SK-N-SH (cell line): ENCODE measurements around the gene KRTAP4-9. TPM values are rescaled to one million over a fixed set of nuclear protein-coding genes. Genes with fewer than 3 reads are reported as not detected.
"Not testable (repeated sequence)": the region's sequence is repeated elsewhere in the genome, so short reads cannot be mapped to it uniquely, and the experiment has no call there.

Experiments
- CTCF ChIA-PET: fragments of 300-600, 350-600 bp; formaldehyde crosslinking; extraction: SDS; loops from one replicate; lab custom pipeline; 2021; lab: Yijun Ruan, JAX
- POLR2A ChIA-PET: fragments of 350-600 bp; sonication (Branson Sonifier 250); formaldehyde crosslinking; extraction: SDS; loops from one replicate; lab custom pipeline; 2020; ENCODE audit warnings: antibody characterized with exemption, inconsistent platforms; lab: Yijun Ruan, JAX
- DNase-seq: peaks from one replicate; pipeline ENCODE4 v3.0.0; 2012
- H2AFZ ChIP-seq: fragments of 200-600 bp; sonication (generic); 2 replicates; pipeline ENCODE4 v1.8.1; 2016; ENCODE audit warnings: antibody characterized with exemption, mild to moderate bottlenecking, low read depth
- H3F3A ChIP-seq: fragments of 200-600 bp; sonication (generic); replicated peaks from 2 replicates; pipeline ENCODE3; 2016; ENCODE audit warnings: antibody characterized with exemption, mild to moderate bottlenecking; ENCODE audit not compliant: insufficient read depth
- H3K27ac ChIP-seq, 2 experiments: fragments of 200-500 bp in 1 of 2; fragments of 200-600 bp in 1 of 2; sonication (Bioruptor generic) in 1 of 2; sonication (generic), shearing (Covaris generic) in 1 of 2; 2 replicates each; pipeline versions ENCODE4 v1.5.1 to v1.6.1; 2014 to 2016; ENCODE audit warnings: low read depth in 2 of 2, inconsistent platforms in 1 of 2, low read length in 1 of 2, mild to moderate bottlenecking in 1 of 2, mixed read lengths in 1 of 2
- H3K27me3 ChIP-seq: fragments of 200-600 bp; sonication (generic), shearing (Covaris generic); 2 replicates; pipeline ENCODE4 v1.6.1; 2016; ENCODE audit warnings: mixed run types; ENCODE audit not compliant: insufficient read depth
- H3K36me3 ChIP-seq, 2 experiments: fragments of 200-500 bp in 1 of 2; fragments of 200-600 bp in 1 of 2; sonication (Bioruptor generic) in 1 of 2; sonication (generic) in 1 of 2; replicated peaks in 1 of 2; 2 replicates each; pipeline versions ENCODE3 to v1.5.1; 2014 to 2016; ENCODE audit warnings: low read length in 1 of 2, mild to moderate bottlenecking in 1 of 2; ENCODE audit not compliant: insufficient read depth in 2 of 2, control insufficient read depth in 1 of 2
- H3K4me1 ChIP-seq, 2 experiments: fragments of 200-500 bp in 1 of 2; fragments of 200-600 bp in 1 of 2; sonication (Bioruptor generic) in 1 of 2; sonication (generic), shearing (Covaris generic) in 1 of 2; 2 replicates each; pipeline versions ENCODE4 v1.5.1 to v1.6.1; 2014 to 2016; ENCODE audit warnings: low read depth in 1 of 2, low read length in 1 of 2, mixed run types in 1 of 2; ENCODE audit not compliant: insufficient read depth in 2 of 2, control insufficient read depth in 1 of 2
- H3K4me2 ChIP-seq: fragments of 200-600 bp; sonication (generic), shearing (Covaris generic); 2 replicates; pipeline ENCODE4 v1.6.1; 2017; ENCODE audit warnings: mixed run types
- H3K4me3 ChIP-seq, 2 experiments: fragments of 200-500 bp in 1 of 2; fragments of 200-600 bp in 1 of 2; sonication (Bioruptor generic) in 1 of 2; sonication (generic), shearing (Covaris generic) in 1 of 2; 2 replicates each; pipeline versions ENCODE4 v1.5.1 to v1.8.1; 2014 to 2016; ENCODE audit warnings: low read depth in 2 of 2, inconsistent platforms in 1 of 2, low read length in 1 of 2, mild to moderate bottlenecking in 1 of 2, mixed read lengths in 1 of 2, moderate library complexity in 1 of 2
- H3K79me2 ChIP-seq: fragments of 200-600 bp; sonication (generic); 2 replicates; pipeline ENCODE4 v1.8.1; 2017; ENCODE audit warnings: mild to moderate bottlenecking; ENCODE audit not compliant: insufficient read depth
- H3K9ac ChIP-seq: fragments of 200-600 bp; sonication (generic); 2 replicates; pipeline ENCODE4 v1.6.1; 2017; ENCODE audit warnings: mixed run types
- H3K9me2 ChIP-seq: fragments of 200-600 bp; sonication (generic); 2 replicates; pipeline ENCODE4 v1.6.1; 2017; ENCODE audit warnings: mixed run types
- H3K9me3 ChIP-seq: fragments of 200-600 bp; sonication (generic); 2 replicates; pipeline ENCODE4 v1.6.1; 2017; ENCODE audit warnings: mixed run types, mild to moderate bottlenecking, moderate library complexity
- H4K20me1 ChIP-seq: fragments of 200-600 bp; sonication (generic); 2 replicates; pipeline ENCODE4 v1.6.1; 2017; ENCODE audit warnings: mild to moderate bottlenecking, mixed run types; ENCODE audit not compliant: insufficient read depth
- ELF1 ChIP-seq: IDR thresholded peaks from 2 replicates; pipeline ENCODE4 v1.4.0; 2012
- EP300 ChIP-seq, 2 experiments: IDR thresholded peaks; 2 replicates each; pipeline versions ENCODE4 v1.4.0 to v1.6.1; 2012; ENCODE audit warnings: borderline replicate concordance in 1 of 2, low read depth in 1 of 2, low read length in 1 of 2
- EZH2phosphoT487 ChIP-seq: fragments of 200-600 bp; sonication (generic); IDR thresholded peaks from 2 replicates; pipeline ENCODE4 v1.6.1; 2017; ENCODE audit warnings: low read depth, mixed run types, mild to moderate bottlenecking, antibody characterized with exemption, moderate library complexity, borderline replicate concordance
- FOSL2 ChIP-seq: IDR thresholded peaks from 2 replicates; pipeline ENCODE4 v1.4.0; 2012; ENCODE audit warnings: low read depth, mild to moderate bottlenecking, moderate library complexity, borderline replicate concordance
- FOXM1 ChIP-seq: IDR thresholded peaks from 2 replicates; pipeline ENCODE4 v1.4.0; 2012; ENCODE audit warnings: low read depth, mild to moderate bottlenecking
- NFIC ChIP-seq: IDR thresholded peaks from 2 replicates; pipeline ENCODE4 v1.4.0; 2012; ENCODE audit warnings: borderline replicate concordance
- RAD21 ChIP-seq: IDR thresholded peaks from 2 replicates; pipeline ENCODE4 v1.6.1; 2012; ENCODE audit warnings: mild to moderate bottlenecking, low read length
- RXRA ChIP-seq: IDR thresholded peaks from 2 replicates; pipeline ENCODE4 v1.4.0; 2012; ENCODE audit warnings: low read depth, mild to moderate bottlenecking, borderline replicate concordance
- SIN3A ChIP-seq: IDR thresholded peaks from 2 replicates; pipeline ENCODE4 v1.6.1; 2012; ENCODE audit warnings: low read depth, mild to moderate bottlenecking, low read length, moderate library complexity, borderline replicate concordance
- YY1 ChIP-seq: IDR thresholded peaks from 2 replicates; pipeline ENCODE4 v1.4.0; 2012; ENCODE audit warnings: low read depth, mild to moderate bottlenecking
- WGBS: methylation state at CpG from one replicate; pipeline ENCODE4 v1.1.6; 2017; ENCODE audit warnings: low lambda C conversion rate; 5-methylcytosine and 5-hydroxymethylcytosine counted together
- polyA plus RNA-seq, 3 experiments: library from polyadenylated mRNA; depleted of rRNA; stranded (reverse); fragments of >200 nt; gene quantifications; 2 replicates each; pipeline ENCODE4 v1.2.3, GENCODE V29; 2012
- TF ChIP-seq, protein P1 (sequence below): fragments of 150-350 bp; IDR thresholded peaks from 2 replicates; pipeline ENCODE4 v1.6.1; 2017; ENCODE audit warnings: antibody characterized with exemption, low read length, low read depth, borderline replicate concordance
- TF ChIP-seq, protein P2 (sequence below): IDR thresholded peaks from 2 replicates; pipeline ENCODE4 v1.6.1; 2012; ENCODE audit warnings: mild to moderate bottlenecking, low read depth, low read length, moderate library complexity
- TF ChIP-seq, protein P3 (sequence below): IDR thresholded peaks from 2 replicates; pipeline ENCODE4 v1.4.0; 2012; ENCODE audit warnings: low read depth, borderline replicate concordance

KRTAP4-9 gene
- polyA plus RNA-seq, 1 of the 3 experiments (the other 2 are of a cell fraction): not detected

DNA sequence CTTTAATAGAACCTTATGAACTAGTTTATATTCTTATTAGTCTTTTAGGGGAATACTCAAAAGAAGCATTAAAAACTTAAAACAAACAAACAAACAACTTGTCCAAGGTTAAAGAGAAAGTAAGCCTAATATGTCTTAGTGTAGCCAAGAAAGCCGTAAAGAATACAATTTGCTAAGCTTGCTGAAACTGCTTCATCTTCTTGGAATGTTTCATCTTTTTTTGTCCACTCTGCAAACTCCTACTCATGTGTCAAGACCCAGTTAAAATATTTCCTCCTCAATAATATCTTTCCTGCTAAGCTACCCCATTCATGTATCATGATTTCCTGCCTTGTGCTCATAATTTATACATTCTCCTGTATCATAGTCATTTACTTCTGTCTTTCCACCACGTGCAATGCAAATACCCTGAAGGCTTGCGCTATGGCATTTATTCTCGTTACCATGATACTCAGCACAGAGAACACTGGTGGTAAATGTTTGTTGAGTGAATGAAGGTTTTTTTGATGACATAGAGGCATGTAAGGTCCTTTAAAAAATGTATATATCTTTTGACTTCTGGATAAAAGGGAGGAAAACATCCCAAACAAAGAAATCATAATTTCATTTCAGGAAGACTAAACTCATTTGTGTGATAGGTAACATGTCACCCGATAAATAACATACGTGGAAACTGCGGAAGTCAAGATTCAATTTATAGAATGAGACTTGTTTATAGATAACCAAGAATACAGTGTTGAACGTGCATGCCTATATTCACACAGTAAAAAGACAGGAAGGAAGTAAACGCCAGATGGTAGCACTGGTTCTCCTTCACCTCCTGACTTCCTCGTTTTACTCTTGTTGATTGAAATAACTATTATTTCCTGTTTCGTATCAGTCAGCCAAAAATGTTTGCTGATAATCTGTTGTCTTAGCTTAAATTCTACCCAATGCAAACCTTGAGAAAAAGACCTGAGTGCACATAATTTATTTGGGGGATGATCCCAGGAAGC lies 14.8 kb downstream of the KRTAP4-9 start:
- DNase-seq, H3K9me2 ChIP-seq, H3K36me3 ChIP-seq, H3K9ac ChIP-seq, H3K79me2 ChIP-seq, H3K9me3 ChIP-seq, H2AFZ ChIP-seq, H3K4me2 ChIP-seq, H3K27ac ChIP-seq, H3K4me1 ChIP-seq, H4K20me1 ChIP-seq, H3K4me3 ChIP-seq, CTCF ChIA-PET, POLR2A ChIA-PET, H3K27me3 ChIP-seq, H3F3A ChIP-seq: not testable (repeated sequence)
- 17% methylated on average over 11 of the region's 11 CpGs for WGBS

DNA sequence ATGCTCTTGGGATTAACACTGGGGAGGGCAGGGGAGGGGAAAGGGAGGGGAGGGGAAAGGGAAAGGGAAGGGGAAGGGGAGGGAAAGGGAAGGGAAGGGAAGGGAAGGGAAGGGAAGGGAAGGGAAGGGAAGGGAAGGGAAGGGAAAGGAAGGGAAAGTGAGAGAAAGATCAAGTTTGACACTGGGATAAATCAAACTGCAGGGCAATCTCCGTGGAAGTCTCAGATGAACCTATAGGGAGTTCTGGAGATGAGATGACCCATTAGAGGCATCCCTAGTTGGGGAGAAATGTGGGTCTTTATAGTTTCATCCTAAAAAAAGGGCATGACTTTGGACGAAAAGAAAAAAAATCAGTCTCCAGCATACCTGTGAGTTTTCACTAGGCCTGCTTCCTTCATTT lies 16.6 kb downstream of the KRTAP4-9 start:
- Histone ChIP-seq H3K9me2 (no peaks in the 10 kb centered on the region), H3K79me2 (no peaks in the 10 kb centered on the region), H3K27me3 (no peaks in the 10 kb centered on the region), H3F3A (no peaks in the 10 kb centered on the region), H3K9me3 (no peaks in the 10 kb centered on the region), H3K4me1 (peaks cover 0 to 9% of the 10 kb centered on the region in 2 experiments; a peak in 1 of 4 replicates), H2AFZ (no peak overlapping the region), H3K27ac (no peak overlapping the region), H4K20me1 (no peaks in the 10 kb centered on the region), H3K36me3 (no peaks in the 10 kb centered on the region), H3K9ac (no peak overlapping the region), H3K4me2 (no peak overlapping the region), H3K4me3 (no peak overlapping the region)
- WGBS: 10% methylated on average over 2 of the region's 2 CpGs
- DNase-seq: no peak
- TF ChIP-seq EP300 (IDR thresholded peaks at IDR 0.05; ENCODE audit: borderline replicate concordance in 1 of 2, low read depth in 1 of 2, low read length in 1 of 2) (no peak), ELF1 (no peak), FOSL2 (no peak), SIN3A (no peak), FOXM1 (no peak), NFIC (no peak), RAD21 (no peak), EZH2phosphoT487 (no peak), RXRA (no peak), YY1 (no peak)
- TF ChIP-seq, protein P1, sequence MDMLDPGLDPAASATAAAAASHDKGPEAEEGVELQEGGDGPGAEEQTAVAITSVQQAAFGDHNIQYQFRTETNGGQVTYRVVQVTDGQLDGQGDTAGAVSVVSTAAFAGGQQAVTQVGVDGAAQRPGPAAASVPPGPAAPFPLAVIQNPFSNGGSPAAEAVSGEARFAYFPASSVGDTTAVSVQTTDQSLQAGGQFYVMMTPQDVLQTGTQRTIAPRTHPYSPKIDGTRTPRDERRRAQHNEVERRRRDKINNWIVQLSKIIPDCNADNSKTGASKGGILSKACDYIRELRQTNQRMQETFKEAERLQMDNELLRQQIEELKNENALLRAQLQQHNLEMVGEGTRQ: no peak
- TF ChIP-seq, protein P2, sequence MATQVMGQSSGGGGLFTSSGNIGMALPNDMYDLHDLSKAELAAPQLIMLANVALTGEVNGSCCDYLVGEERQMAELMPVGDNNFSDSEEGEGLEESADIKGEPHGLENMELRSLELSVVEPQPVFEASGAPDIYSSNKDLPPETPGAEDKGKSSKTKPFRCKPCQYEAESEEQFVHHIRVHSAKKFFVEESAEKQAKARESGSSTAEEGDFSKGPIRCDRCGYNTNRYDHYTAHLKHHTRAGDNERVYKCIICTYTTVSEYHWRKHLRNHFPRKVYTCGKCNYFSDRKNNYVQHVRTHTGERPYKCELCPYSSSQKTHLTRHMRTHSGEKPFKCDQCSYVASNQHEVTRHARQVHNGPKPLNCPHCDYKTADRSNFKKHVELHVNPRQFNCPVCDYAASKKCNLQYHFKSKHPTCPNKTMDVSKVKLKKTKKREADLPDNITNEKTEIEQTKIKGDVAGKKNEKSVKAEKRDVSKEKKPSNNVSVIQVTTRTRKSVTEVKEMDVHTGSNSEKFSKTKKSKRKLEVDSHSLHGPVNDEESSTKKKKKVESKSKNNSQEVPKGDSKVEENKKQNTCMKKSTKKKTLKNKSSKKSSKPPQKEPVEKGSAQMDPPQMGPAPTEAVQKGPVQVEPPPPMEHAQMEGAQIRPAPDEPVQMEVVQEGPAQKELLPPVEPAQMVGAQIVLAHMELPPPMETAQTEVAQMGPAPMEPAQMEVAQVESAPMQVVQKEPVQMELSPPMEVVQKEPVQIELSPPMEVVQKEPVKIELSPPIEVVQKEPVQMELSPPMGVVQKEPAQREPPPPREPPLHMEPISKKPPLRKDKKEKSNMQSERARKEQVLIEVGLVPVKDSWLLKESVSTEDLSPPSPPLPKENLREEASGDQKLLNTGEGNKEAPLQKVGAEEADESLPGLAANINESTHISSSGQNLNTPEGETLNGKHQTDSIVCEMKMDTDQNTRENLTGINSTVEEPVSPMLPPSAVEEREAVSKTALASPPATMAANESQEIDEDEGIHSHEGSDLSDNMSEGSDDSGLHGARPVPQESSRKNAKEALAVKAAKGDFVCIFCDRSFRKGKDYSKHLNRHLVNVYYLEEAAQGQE: no peak
- TF ChIP-seq, protein P3, sequence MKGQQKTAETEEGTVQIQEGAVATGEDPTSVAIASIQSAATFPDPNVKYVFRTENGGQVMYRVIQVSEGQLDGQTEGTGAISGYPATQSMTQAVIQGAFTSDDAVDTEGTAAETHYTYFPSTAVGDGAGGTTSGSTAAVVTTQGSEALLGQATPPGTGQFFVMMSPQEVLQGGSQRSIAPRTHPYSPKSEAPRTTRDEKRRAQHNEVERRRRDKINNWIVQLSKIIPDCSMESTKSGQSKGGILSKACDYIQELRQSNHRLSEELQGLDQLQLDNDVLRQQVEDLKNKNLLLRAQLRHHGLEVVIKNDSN: no peak
- CTCF ChIA-PET: no interaction called here
- POLR2A ChIA-PET: no interaction called here

- H3K9ac ChIP-seq, H3K4me2 ChIP-seq, H3K4me3 ChIP-seq, H3K4me1 ChIP-seq, H3K9me3 ChIP-seq, H2AFZ ChIP-seq, H4K20me1 ChIP-seq, POLR2A ChIA-PET, H3K27me3 ChIP-seq, H3K79me2 ChIP-seq, H3K27ac ChIP-seq, H3F3A ChIP-seq, DNase-seq, H3K9me2 ChIP-seq, H3K36me3 ChIP-seq: not testable (repeated sequence)
- CTCF ChIA-PET: interaction anchor here (1.0 kb wide), 1 partner anchor 426 kb away, joined by 4 read pairs; no protein-coding TSS in a partner anchor
- WGBS: 22% methylated on average over 8 of the region's 12 CpGs
Measured at GRCh38 chr17:41123292-41123990, 18.3 kb downstream of the KRTAP4-9 start.
